BLaER1 treated with 17β-estradiol and CSF1 and Interleukin-3, amounts not matched to agents 10 nM and 100 nM (cell line): ENCODE results near the gene CYP27A1.

ENCODE experiments used
- H3K27ac ChIP-seq, 11 experiments: shearing (Covaris generic); formaldehyde crosslinking; 2 replicates each; pipeline ENCODE4 v1.8.1; 2022
- H3K27me3 ChIP-seq, 11 experiments: shearing (Covaris generic); formaldehyde crosslinking; 2 replicates each; pipeline ENCODE4 v1.8.1; 2022
- H3K36me3 ChIP-seq, 11 experiments: shearing (Covaris generic); formaldehyde crosslinking; 2 replicates each; pipeline ENCODE4 v1.8.1; 2022
- H3K4me1 ChIP-seq, 10 experiments: shearing (Covaris generic); formaldehyde crosslinking; 2 replicates each; pipeline ENCODE4 v1.8.1; 2022
- H3K4me2 ChIP-seq, 11 experiments: shearing (Covaris generic); formaldehyde crosslinking; 2 replicates each; pipeline ENCODE4 v1.8.1; 2022
- H3K4me3 ChIP-seq, 10 experiments: shearing (Covaris generic); formaldehyde crosslinking; 2 replicates each; pipeline ENCODE4 v1.8.1; 2022
- H3K9ac ChIP-seq, 11 experiments: shearing (Covaris generic); formaldehyde crosslinking; 2 replicates each; pipeline ENCODE4 v1.8.1; 2022
- H3K9me3 ChIP-seq, 11 experiments: shearing (Covaris generic); formaldehyde crosslinking; replicated peaks in 1 of 11; 2 replicates each; pipeline ENCODE4 v1.8.1; 2022
- H4K20me1 ChIP-seq, 11 experiments: shearing (Covaris generic); formaldehyde crosslinking; 2 replicates each; pipeline ENCODE4 v1.8.1; 2022
- Cebpa-rat ChIP-seq, 11 experiments: shearing (Covaris generic); IDR thresholded peaks; 2 replicates each; pipeline ENCODE4 v1.8.1; 2022

Gene CYP27A1

GRCh38 chr2:218851286-218851685 is 69.3 kb downstream of the CYP27A1 start:
- H3K4me1 ChIP-seq: peaks cover 0 to 5% (median 0%) of the 10 kb centered on the region in 10 experiments; a peak in 2 of 20 replicates
- no peak overlapping the region for H3K27ac ChIP-seq
- no peak overlapping the region for H3K9ac ChIP-seq
- H3K4me2 ChIP-seq: no peak overlapping the region
- H3K27me3 ChIP-seq: peaks cover 40 to 56% (median 47%) of the 10 kb centered on the region in 11 experiments
- no peak overlapping the region for H3K4me3 ChIP-seq
- no peaks in the 10 kb centered on the region for H3K36me3 ChIP-seq
- TF ChIP-seq Cebpa-rat (IDR thresholded peaks at IDR 0.05): no peak
- H3K9me3 ChIP-seq: peaks cover 0 to 5% (median 0%) of the 10 kb centered on the region in 11 experiments; a peak in 1 of 22 replicates
- H4K20me1 ChIP-seq: peaks cover 0 to 24% (median 7%) of the 10 kb centered on the region in 11 experiments; a peak in 11 of 22 replicates

- Histone ChIP-seq H3K27ac (no peak overlapping the region), H3K9ac (no peak overlapping the region), H3K27me3 (peaks cover 58 to 74% (median 65%) of the 10 kb centered on the region in 11 experiments), H3K4me1 (peaks cover 0 to 6% (median 0%) of the 10 kb centered on the region in 10 experiments; a peak in 1 of 20 replicates), H3K36me3 (no peaks in the 10 kb centered on the region), H3K9me3 (peaks cover 0 to 5% (median 0%) of the 10 kb centered on the region in 11 experiments; a peak in 1 of 22 replicates), H3K4me2 (no peak overlapping the region), H4K20me1 (peaks cover 0 to 37% (median 13%) of the 10 kb centered on the region in 11 experiments; a peak in 15 of 22 replicates), H3K4me3 (no peak overlapping the region)
- TF ChIP-seq Cebpa-rat (IDR thresholded peaks at IDR 0.05): no peak
Measured at GRCh38 chr2:218852911-218853667, 71.1 kb downstream of the CYP27A1 start.

GRCh38 chr2:218853766-218854165 is 71.8 kb downstream of the CYP27A1 start:
- Histone ChIP-seq H3K36me3 (no peaks in the 10 kb centered on the region), H3K27ac (no peak overlapping the region), H3K9me3 (peaks cover 0 to 5% (median 0%) of the 10 kb centered on the region in 11 experiments; a peak in 1 of 22 replicates), H3K9ac (no peak overlapping the region), H3K4me1 (peaks cover 0 to 6% (median 0%) of the 10 kb centered on the region in 10 experiments; a peak in 1 of 20 replicates), H3K4me3 (no peak overlapping the region), H3K27me3 (peaks cover 65 to 80% (median 72%) of the 10 kb centered on the region in 11 experiments), H4K20me1 (peaks cover 0 to 44% (median 20%) of the 10 kb centered on the region in 11 experiments; a peak in 16 of 22 replicates), H3K4me2 (no peak overlapping the region)
- TF ChIP-seq Cebpa-rat (IDR thresholded peaks at IDR 0.05): no peak

- H3K27ac ChIP-seq: no peak overlapping the region
- no peaks in the 10 kb centered on the region for H3K36me3 ChIP-seq
- peaks cover 0 to 5% (median 0%) of the 10 kb centered on the region in 11 experiments; a peak in 1 of 22 replicates for H3K9me3 ChIP-seq
- H3K9ac ChIP-seq: no peak overlapping the region
- peaks cover 0 to 53% (median 29%) of the 10 kb centered on the region in 11 experiments; a peak in 16 of 22 replicates for H4K20me1 ChIP-seq
- no peak overlapping the region for H3K4me3 ChIP-seq
- TF ChIP-seq Cebpa-rat (IDR thresholded peaks at IDR 0.05): no peak
- H3K4me1 ChIP-seq: peaks cover under 1 to 8% (median 2%) of the 10 kb centered on the region in 10 experiments; a peak in 17 of 20 replicates
- H3K27me3 ChIP-seq: peaks cover 76 to 91% (median 83%) of the 10 kb centered on the region in 11 experiments
- H3K4me2 ChIP-seq: no peak overlapping the region
Measured at GRCh38 chr2:218854860-218855259, 72.9 kb downstream of the CYP27A1 start.

GRCh38 chr2:218855305-218856166 is 73.6 kb downstream of the CYP27A1 start:
- Histone ChIP-seq H3K9ac (no peak overlapping the region), H3K4me1 (peaks cover 7 to 15% (median 9%) of the 10 kb centered on the region in 10 experiments; a peak in 19 of 20 replicates), H3K36me3 (no peaks in the 10 kb centered on the region), H4K20me1 (peaks cover 0 to 59% (median 35%) of the 10 kb centered on the region in 11 experiments; a peak in 16 of 22 replicates), H3K9me3 (peaks cover 0 to 5% (median 0%) of the 10 kb centered on the region in 11 experiments; a peak in 1 of 22 replicates), H3K4me2 (no peak overlapping the region), H3K4me3 (no peak overlapping the region), H3K27me3 (peaks cover 83 to 98% (median 89%) of the 10 kb centered on the region in 11 experiments), H3K27ac (no peak overlapping the region)
- no peak for TF ChIP-seq Cebpa-rat (IDR thresholded peaks at IDR 0.05)

GRCh38 chr2:218856167-218856895 is 74.4 kb downstream of the CYP27A1 start:
- Histone ChIP-seq H3K4me1 (peaks cover 8 to 19% (median 13%) of the 10 kb centered on the region in 10 experiments; a peak in 19 of 20 replicates), H3K9ac (no peak overlapping the region), H3K27ac (no peak overlapping the region), H3K36me3 (no peaks in the 10 kb centered on the region), H3K4me3 (no peak overlapping the region), H4K20me1 (peaks cover 0 to 65% (median 37%) of the 10 kb centered on the region in 11 experiments; a peak in 16 of 22 replicates), H3K27me3 (peaks cover 91 to 100% (median 97%) of the 10 kb centered on the region in 11 experiments), H3K9me3 (peaks cover 0 to 5% (median 0%) of the 10 kb centered on the region in 11 experiments; a peak in 1 of 22 replicates), H3K4me2 (no peak overlapping the region)
- no peak for TF ChIP-seq Cebpa-rat (IDR thresholded peaks at IDR 0.05)

- no peak for TF ChIP-seq Cebpa-rat (IDR thresholded peaks at IDR 0.05)
- Histone ChIP-seq H3K4me2 (no peak overlapping the region), H3K36me3 (no peaks in the 10 kb centered on the region), H3K27me3 (peaks cover 96 to 100% (median 100%) of the 10 kb centered on the region in 11 experiments), H4K20me1 (peaks cover 0 to 71% (median 37%) of the 10 kb centered on the region in 11 experiments; a peak in 16 of 22 replicates), H3K4me3 (no peak overlapping the region), H3K9me3 (peaks cover 0 to 5% (median 0%) of the 10 kb centered on the region in 11 experiments; a peak in 1 of 22 replicates), H3K4me1 (peaks cover 8 to 19% (median 13%) of the 10 kb centered on the region in 10 experiments; a peak in 19 of 20 replicates), H3K27ac (no peak overlapping the region), H3K9ac (no peak overlapping the region)
Measured at GRCh38 chr2:218856896-218857243, 74.9 kb downstream of the CYP27A1 start.
